ENCODE data around the gene WDR5. TPM values are rescaled to one million over a fixed set of nuclear protein-coding genes. Genes with fewer than 3 reads are reported as not detected.

WDR5 gene
- polyA plus RNA-seq (2011; rRNA removed) (23.8 and 24.4 TPM in 2 replicates), polyA minus RNA-seq (2011; rRNA and poly(A)+ RNA removed) (15.9 and 18.4 TPM in 2 replicates)

DNA sequence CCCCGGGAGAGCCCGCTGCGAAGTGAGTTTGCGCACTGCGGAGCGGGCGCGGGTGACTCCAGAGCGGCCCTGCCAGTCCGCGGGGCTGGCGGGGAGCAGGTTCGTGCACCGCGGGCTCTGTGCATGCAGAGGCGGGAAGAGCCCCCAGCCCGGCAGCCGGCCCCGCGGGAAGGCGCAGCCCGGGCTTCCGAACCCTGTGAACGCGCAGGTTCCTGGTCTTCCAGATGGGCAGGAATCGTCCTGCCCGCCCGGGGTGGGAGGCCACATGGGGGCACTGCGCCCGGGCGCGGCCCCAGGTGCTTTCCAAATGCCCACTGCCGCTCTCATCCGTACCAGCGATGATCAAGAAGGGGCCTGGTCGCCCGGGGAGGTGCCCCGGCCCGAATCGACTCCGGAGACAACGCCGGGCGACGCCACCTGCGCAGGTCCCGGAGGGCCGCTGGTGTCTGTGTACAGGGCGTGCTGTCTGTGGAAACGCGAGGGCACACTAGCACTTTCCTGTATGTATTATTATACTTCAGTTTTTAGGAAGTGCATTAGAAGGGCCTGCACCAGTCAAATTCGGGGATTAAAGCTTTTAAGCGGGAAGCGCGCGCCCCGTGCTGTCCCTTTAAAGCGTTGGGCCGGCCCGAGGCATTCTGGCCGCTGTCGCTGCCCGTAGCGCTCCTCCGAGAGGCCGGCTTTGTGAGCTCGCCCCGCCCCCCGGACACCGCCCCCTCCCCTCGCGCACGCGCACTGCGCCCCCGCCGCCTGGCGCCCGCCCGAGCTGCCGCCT is at the start of gene WDR5:
WDR5 (plus strand) TSS at position 740 of the 775 bp plus-strand sequence. CDS start 3,796 bp downstream, outside the sequence.
- Histone ChIP-seq H3K36me3 (ENCODE audit: control insufficient read depth, insufficient read depth, low read length) (peaks cover 4% of the 10 kb centered on the region), H3K27me3 (ENCODE audit: control insufficient read depth, insufficient read depth, low read length) (no peaks in the 10 kb centered on the region), H3K4me3 (ENCODE audit: low read depth, low read length) (peak within 1 kb of the TSS; percentile 99)
- POLR2A ChIA-PET, result interaction anchor here (0.6 kb wide), 1 partner anchor 344 kb away, joined by 10 read pairs; no protein-coding TSS in a partner anchor
- peak; percentile 39; the same call in 1 of the 2 replicates for TF ChIP-seq CTCF (IDR thresholded peaks at IDR 0.05; ENCODE audit: insufficient read depth, low read depth, low read length)
- CTCF ChIA-PET, result interaction anchor here (0.6 to 1.0 kb wide), 3 partner anchors 28 to 353 kb away, joined by 3 to 4 read pairs (median 3); no protein-coding TSS in a partner anchor
- DNase-seq (ENCODE audit: low read depth), result no peak

- ChIA-PET CTCF (interaction anchor here (0.6 to 1.4 kb wide), 3 partner anchors 11 to 14 kb away, joined by 3 to 5 read pairs (median 4); no protein-coding TSS in a partner anchor), POLR2A (no interaction called here)
- H3K36me3 ChIP-seq (ENCODE audit: control insufficient read depth, insufficient read depth, low read length), result no peaks in the 10 kb centered on the region
- no peaks in the 10 kb centered on the region; the same call in 1 of the 2 replicates for H3K27me3 ChIP-seq (ENCODE audit: control insufficient read depth, insufficient read depth, low read length)
- no peak overlapping the region for H3K4me3 ChIP-seq (ENCODE audit: low read depth, low read length)
- no peak for TF ChIP-seq CTCF (IDR thresholded peaks at IDR 0.05; ENCODE audit: insufficient read depth, low read depth, low read length)
- no peak for DNase-seq (ENCODE audit: low read depth)
Observed at GRCh38 chr9:134088063-134088725, 47.7 kb upstream of the WDR5 start.

GRCh38 chr9:134089972-134090371 is 45.9 kb upstream of the WDR5 start:
- no peak overlapping the region for H3K4me3 ChIP-seq (ENCODE audit: low read depth, low read length)
- no peaks in the 10 kb centered on the region for H3K36me3 ChIP-seq (ENCODE audit: control insufficient read depth, insufficient read depth, low read length)
- no peak for TF ChIP-seq CTCF (IDR thresholded peaks at IDR 0.05; ENCODE audit: insufficient read depth, low read depth, low read length)
- H3K27me3 ChIP-seq (ENCODE audit: control insufficient read depth, insufficient read depth, low read length), result peaks cover 5% of the 10 kb centered on the region
- ChIA-PET POLR2A (no interaction called here), CTCF (no interaction called here)
- no peak for DNase-seq (ENCODE audit: low read depth)

- ChIA-PET CTCF (interaction anchor here (0.6 to 1.5 kb wide), 15 partner anchors 10 to 340 kb away, joined by 3 to 7 read pairs (median 3); partner anchors contain the start of gene BRD3OS), POLR2A (no interaction called here)
- H3K36me3 ChIP-seq (ENCODE audit: control insufficient read depth, insufficient read depth, low read length), result no peaks in the 10 kb centered on the region
- no peak for DNase-seq (ENCODE audit: low read depth)
- H3K4me3 ChIP-seq (ENCODE audit: low read depth, low read length), result no peak overlapping the region
- peak; percentile 75 for TF ChIP-seq CTCF (IDR thresholded peaks at IDR 0.05; ENCODE audit: insufficient read depth, low read depth, low read length)
- H3K27me3 ChIP-seq (ENCODE audit: control insufficient read depth, insufficient read depth, low read length), result no peaks in the 10 kb centered on the region; the same call in 1 of the 2 replicates
Observed at GRCh38 chr9:134099123-134099761, 36.6 kb upstream of the WDR5 start.

All from BJ (cell line).